CD4-positive, alpha-beta T cell treated with Interleukin-21 for 1 hour (primary cell): ENCODE results near the gene ABRAXAS1.
A peak's percentile ranks its signal among the peaks of the same experiment; 100 is the strongest.
"Not testable (repeated sequence)": the region's sequence is repeated elsewhere in the genome, so short reads cannot be mapped to it uniquely, and the experiment has no call there.

Source experiments
- DNase-seq: peaks from one replicate; pipeline ENCODE4 v3.0.0-alpha.2; 2020

Gene ABRAXAS1

GRCh38 chr4:83484500-83485461 is at the start of gene ABRAXAS1:
ABRAXAS1 (minus strand) TSS chr4:83485100; CDS start chr4:83485072, 28 bp downstream.
- DNase-seq: peak; percentile 94

- DNase-seq: no peak
Measured at GRCh38 chr4:83527671-83528070, 42.8 kb upstream of the ABRAXAS1 start.

- no peak for DNase-seq
Measured at GRCh38 chr4:83522239-83522638, 37.3 kb upstream of the ABRAXAS1 start.

- no peak for DNase-seq
Measured at GRCh38 chr4:83516042-83516772, 31.3 kb upstream of the ABRAXAS1 start.

- DNase-seq: no peak
Measured at GRCh38 chr4:83510442-83510841, 25.5 kb upstream of the ABRAXAS1 start.

GRCh38 chr4:83509156-83509585 is 24.3 kb upstream of the ABRAXAS1 start:
- DNase-seq: peak; percentile 65

- DNase-seq: no peak
Measured at GRCh38 chr4:83504996-83505395, 20.1 kb upstream of the ABRAXAS1 start.

- DNase-seq: no peak
Measured at GRCh38 chr4:83504503-83504902, 19.6 kb upstream of the ABRAXAS1 start.

GRCh38 chr4:83503974-83504373 is 19.1 kb upstream of the ABRAXAS1 start:
- DNase-seq: peak; percentile 47

- not testable (repeated sequence) for DNase-seq
Measured at GRCh38 chr4:83501671-83502070, 16.8 kb upstream of the ABRAXAS1 start.

- DNase-seq: no peak
Measured at GRCh38 chr4:83498187-83498586, 13.3 kb upstream of the ABRAXAS1 start.

GRCh38 chr4:83496085-83496917 is 11.4 kb upstream of the ABRAXAS1 start:
- DNase-seq: not testable (repeated sequence)

GRCh38 chr4:83490876-83491450 is 6.1 kb upstream of the ABRAXAS1 start:
- peak; percentile 51 for DNase-seq

GRCh38 chr4:83489711-83490326 is 4.9 kb upstream of the ABRAXAS1 start:
- no peak for DNase-seq

GRCh38 chr4:83486457-83487129 is 1.7 kb upstream of the ABRAXAS1 start:
- DNase-seq: no peak

- no peak for DNase-seq
Measured at GRCh38 chr4:83473966-83474365, 10.9 kb downstream of the ABRAXAS1 start.

GRCh38 chr4:83473423-83473822 is 11.5 kb downstream of the ABRAXAS1 start:
- no peak for DNase-seq

- no peak for DNase-seq
Measured at GRCh38 chr4:83456184-83456501, 28.8 kb downstream of the ABRAXAS1 start.

GRCh38 chr4:83455281-83456183 is 29.4 kb downstream of the ABRAXAS1 start, which contains the start of the genes HELQ and MRPS18C:
HELQ (minus strand) TSS chr4:83455823; CDS start chr4:83455693, 130 bp downstream.
MRPS18C (plus strand) TSS chr4:83456058; CDS start chr4:83456078, 20 bp downstream.
- DNase-seq: peak; percentile 98

GRCh38 chr4:83454686-83455085 is 30.2 kb downstream of the ABRAXAS1 start:
- peak; percentile 10 for DNase-seq
